ENCODE data around the gene CD300LD. TPM values are rescaled to one million over a fixed set of nuclear protein-coding genes. Genes with fewer than 3 reads are reported as not detected.

Gene CD300LD
- polyA plus RNA-seq, 1 donor from 2014 or later: not detected

- Histone ChIP-seq H3K79me2 (replicated peaks; ENCODE audit: insufficient read depth, low read length) (no peaks in the 10 kb centered on the region), H3F3A (ENCODE audit: insufficient read depth, low read length, poor library complexity, severe bottlenecking) (no peaks in the 10 kb centered on the region), H3K9ac (ENCODE audit: low read length) (no peak overlapping the region), H3K9me3 (ENCODE audit: low read length) (no peaks in the 10 kb centered on the region), H3K27me3 (ENCODE audit: insufficient read depth, low read depth, low read length) (peaks cover 11% of the 10 kb centered on the region), H3K9me2 (ENCODE audit: insufficient read depth, low read length) (no peaks in the 10 kb centered on the region), H3K27ac (ENCODE audit: low read length) (no peak overlapping the region), H3K4me2 (ENCODE audit: low read length) (no peak overlapping the region), H2AFZ (ENCODE audit: low read depth, low read length) (no peak overlapping the region), H3K4me3 (ENCODE audit: low read length) (no peak overlapping the region), H3K36me3 (ENCODE audit: insufficient read depth, low read length) (no peaks in the 10 kb centered on the region), H4K20me1 (ENCODE audit: insufficient read depth) (no peaks in the 10 kb centered on the region)
- TF ChIP-seq SMC3 (conservative IDR thresholded peaks at IDR 0.05; ENCODE audit: poor library complexity): no peak
Observed at GRCh38 chr17:74606050-74606449, 14.0 kb upstream of the CD300LD start.

DNA sequence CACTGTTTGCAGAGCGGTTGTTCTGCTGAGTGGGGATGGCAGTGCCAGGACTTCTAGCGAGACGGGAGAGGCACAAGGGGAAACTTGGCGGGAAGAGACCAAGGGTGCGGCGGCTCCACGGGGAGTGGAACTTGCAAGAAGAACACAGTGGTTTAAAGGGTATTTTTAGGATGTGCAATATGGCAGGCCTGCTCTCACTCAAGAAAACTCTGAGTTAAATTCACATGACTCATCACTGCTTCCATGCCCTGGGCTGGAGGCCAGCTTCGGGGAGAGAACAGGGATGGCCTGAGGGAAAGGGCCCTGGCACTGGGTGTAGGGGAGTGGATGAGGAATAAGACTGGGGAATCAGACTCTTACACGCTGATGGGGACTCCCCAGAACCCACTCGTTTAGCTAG, 13.3 kb upstream of the CD300LD start:
- Histone ChIP-seq H3K9ac (ENCODE audit: low read length) (no peak overlapping the region), H3K9me3 (ENCODE audit: low read length) (no peaks in the 10 kb centered on the region), H3K4me2 (ENCODE audit: low read length) (no peak overlapping the region), H3K36me3 (ENCODE audit: insufficient read depth, low read length) (no peaks in the 10 kb centered on the region), H3K27me3 (ENCODE audit: insufficient read depth, low read depth, low read length) (peaks cover 10% of the 10 kb centered on the region), H3K4me3 (ENCODE audit: low read length) (no peak overlapping the region), H2AFZ (ENCODE audit: low read depth, low read length) (no peak overlapping the region), H3K79me2 (replicated peaks; ENCODE audit: insufficient read depth, low read length) (no peaks in the 10 kb centered on the region), H4K20me1 (ENCODE audit: insufficient read depth) (no peaks in the 10 kb centered on the region), H3F3A (ENCODE audit: insufficient read depth, low read length, poor library complexity, severe bottlenecking) (no peaks in the 10 kb centered on the region), H3K27ac (ENCODE audit: low read length) (no peak overlapping the region), H3K9me2 (ENCODE audit: insufficient read depth, low read length) (no peaks in the 10 kb centered on the region)
- TF ChIP-seq, protein P1, sequence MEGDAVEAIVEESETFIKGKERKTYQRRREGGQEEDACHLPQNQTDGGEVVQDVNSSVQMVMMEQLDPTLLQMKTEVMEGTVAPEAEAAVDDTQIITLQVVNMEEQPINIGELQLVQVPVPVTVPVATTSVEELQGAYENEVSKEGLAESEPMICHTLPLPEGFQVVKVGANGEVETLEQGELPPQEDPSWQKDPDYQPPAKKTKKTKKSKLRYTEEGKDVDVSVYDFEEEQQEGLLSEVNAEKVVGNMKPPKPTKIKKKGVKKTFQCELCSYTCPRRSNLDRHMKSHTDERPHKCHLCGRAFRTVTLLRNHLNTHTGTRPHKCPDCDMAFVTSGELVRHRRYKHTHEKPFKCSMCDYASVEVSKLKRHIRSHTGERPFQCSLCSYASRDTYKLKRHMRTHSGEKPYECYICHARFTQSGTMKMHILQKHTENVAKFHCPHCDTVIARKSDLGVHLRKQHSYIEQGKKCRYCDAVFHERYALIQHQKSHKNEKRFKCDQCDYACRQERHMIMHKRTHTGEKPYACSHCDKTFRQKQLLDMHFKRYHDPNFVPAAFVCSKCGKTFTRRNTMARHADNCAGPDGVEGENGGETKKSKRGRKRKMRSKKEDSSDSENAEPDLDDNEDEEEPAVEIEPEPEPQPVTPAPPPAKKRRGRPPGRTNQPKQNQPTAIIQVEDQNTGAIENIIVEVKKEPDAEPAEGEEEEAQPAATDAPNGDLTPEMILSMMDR (IDR thresholded peaks at IDR 0.05; ENCODE audit: poor library complexity, severe bottlenecking): no peak
- TF ChIP-seq EP300 (conservative IDR thresholded peaks at IDR 0.05; ENCODE audit: poor library complexity, severe bottlenecking) (no peak), MXI1 (conservative IDR thresholded peaks at IDR 0.05; ENCODE audit: poor library complexity, severe bottlenecking) (no peak), RAD21 (conservative IDR thresholded peaks at IDR 0.05) (no peak), REST (IDR thresholded peaks at IDR 0.05; ENCODE audit: borderline replicate concordance) (no peak), SMC3 (conservative IDR thresholded peaks at IDR 0.05; ENCODE audit: poor library complexity) (no peak), POLR2AphosphoS5 (IDR thresholded peaks at IDR 0.05) (no peak)

DNA sequence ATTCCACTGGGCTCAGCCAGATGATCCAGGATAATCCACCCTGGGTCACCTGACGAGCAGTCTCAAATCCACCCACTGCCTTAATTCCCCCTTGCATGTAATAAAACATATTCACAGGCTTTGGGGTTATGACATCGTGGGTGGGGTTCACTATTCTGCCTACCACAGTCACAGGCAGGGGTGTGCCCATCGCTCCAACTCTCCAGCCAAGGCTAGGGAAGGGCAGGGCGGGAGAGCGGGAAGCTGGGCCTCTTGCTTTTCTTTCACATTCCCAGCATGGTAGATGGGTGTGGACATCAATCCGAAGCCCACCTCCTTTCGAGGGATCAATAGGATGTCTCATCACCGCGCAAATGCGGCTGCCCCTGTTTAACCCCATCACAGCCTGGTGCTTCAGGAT, 12.7 kb upstream of the CD300LD start:
- H3K27ac ChIP-seq (ENCODE audit: low read length): no peak overlapping the region
- H3K9me3 ChIP-seq (ENCODE audit: low read length): no peaks in the 10 kb centered on the region
- H4K20me1 ChIP-seq (ENCODE audit: insufficient read depth): no peaks in the 10 kb centered on the region
- no peak overlapping the region for H3K9ac ChIP-seq (ENCODE audit: low read length)
- no peaks in the 10 kb centered on the region for H3F3A ChIP-seq (ENCODE audit: insufficient read depth, low read length, poor library complexity, severe bottlenecking)
- H3K4me2 ChIP-seq (ENCODE audit: low read length): no peak overlapping the region
- no peak overlapping the region for H2AFZ ChIP-seq (ENCODE audit: low read depth, low read length)
- peaks cover 4% of the 10 kb centered on the region for H3K27me3 ChIP-seq (ENCODE audit: insufficient read depth, low read depth, low read length)
- no peak for TF ChIP-seq REST (IDR thresholded peaks at IDR 0.05; ENCODE audit: borderline replicate concordance)
- TF ChIP-seq EZH2 (IDR thresholded peaks at IDR 0.05; ENCODE audit: borderline replicate concordance, insufficient read depth, low read length, poor library complexity, severe bottlenecking): no peak
- no peak for TF ChIP-seq TAF1 (IDR thresholded peaks at IDR 0.05; ENCODE audit: low read depth)
- TF ChIP-seq RAD21 (conservative IDR thresholded peaks at IDR 0.05): no peak
- no peak for TF ChIP-seq POLR2AphosphoS5 (IDR thresholded peaks at IDR 0.05)
- no peak for TF ChIP-seq SMC3 (conservative IDR thresholded peaks at IDR 0.05; ENCODE audit: poor library complexity)
- TF ChIP-seq MXI1 (conservative IDR thresholded peaks at IDR 0.05; ENCODE audit: poor library complexity, severe bottlenecking): no peak
- TF ChIP-seq EP300 (conservative IDR thresholded peaks at IDR 0.05; ENCODE audit: poor library complexity, severe bottlenecking): no peak
- TF ChIP-seq, protein P1 (IDR thresholded peaks at IDR 0.05; ENCODE audit: poor library complexity, severe bottlenecking): no peak
- H3K4me3 ChIP-seq (ENCODE audit: low read length): no peak overlapping the region
- H3K9me2 ChIP-seq (ENCODE audit: insufficient read depth, low read length): no peaks in the 10 kb centered on the region
- H3K79me2 ChIP-seq (replicated peaks; ENCODE audit: insufficient read depth, low read length): no peaks in the 10 kb centered on the region
- H3K36me3 ChIP-seq (ENCODE audit: insufficient read depth, low read length): no peaks in the 10 kb centered on the region
